ENCODE data around the gene SERPINA1. TPM values are rescaled to one million over a fixed set of nuclear protein-coding genes. Genes with fewer than 3 reads are reported as not detected.

SERPINA1 gene
- total RNA-seq, 2 experiments from 2014 or later = 4.3 to 4.7 TPM

DNA sequence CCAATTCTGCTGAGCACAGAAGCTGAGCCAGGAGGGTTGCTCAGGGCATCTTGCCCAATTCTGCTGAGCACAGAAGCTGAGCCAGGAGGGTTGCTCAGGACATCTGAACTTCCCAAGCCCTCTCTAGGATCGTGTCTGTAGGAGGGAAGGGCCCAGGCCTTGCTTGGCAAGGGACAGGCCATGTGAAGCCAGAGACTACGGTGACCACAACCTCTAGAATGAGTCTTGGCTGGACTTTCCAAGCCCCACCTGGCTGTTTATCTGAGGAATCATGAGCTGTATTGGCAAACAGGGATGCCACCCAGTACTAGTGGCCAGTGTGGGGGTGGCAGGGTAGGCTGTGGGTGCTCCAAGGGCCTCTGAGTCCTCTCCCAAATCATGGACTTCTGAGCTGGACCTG lies 57.5 kb downstream of the SERPINA1 start:
- intact Hi-C loops (cut with DNase I, micrococcal nuclease) = no loop called here
- no peak for ATAC-seq (ENCODE audit: poor library complexity)
- POLR2A ChIA-PET = no interaction called here
- TF ChIP-seq, protein P1, sequence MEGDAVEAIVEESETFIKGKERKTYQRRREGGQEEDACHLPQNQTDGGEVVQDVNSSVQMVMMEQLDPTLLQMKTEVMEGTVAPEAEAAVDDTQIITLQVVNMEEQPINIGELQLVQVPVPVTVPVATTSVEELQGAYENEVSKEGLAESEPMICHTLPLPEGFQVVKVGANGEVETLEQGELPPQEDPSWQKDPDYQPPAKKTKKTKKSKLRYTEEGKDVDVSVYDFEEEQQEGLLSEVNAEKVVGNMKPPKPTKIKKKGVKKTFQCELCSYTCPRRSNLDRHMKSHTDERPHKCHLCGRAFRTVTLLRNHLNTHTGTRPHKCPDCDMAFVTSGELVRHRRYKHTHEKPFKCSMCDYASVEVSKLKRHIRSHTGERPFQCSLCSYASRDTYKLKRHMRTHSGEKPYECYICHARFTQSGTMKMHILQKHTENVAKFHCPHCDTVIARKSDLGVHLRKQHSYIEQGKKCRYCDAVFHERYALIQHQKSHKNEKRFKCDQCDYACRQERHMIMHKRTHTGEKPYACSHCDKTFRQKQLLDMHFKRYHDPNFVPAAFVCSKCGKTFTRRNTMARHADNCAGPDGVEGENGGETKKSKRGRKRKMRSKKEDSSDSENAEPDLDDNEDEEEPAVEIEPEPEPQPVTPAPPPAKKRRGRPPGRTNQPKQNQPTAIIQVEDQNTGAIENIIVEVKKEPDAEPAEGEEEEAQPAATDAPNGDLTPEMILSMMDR (IDR thresholded peaks at IDR 0.05) = no peak
- Histone ChIP-seq H3K27me3 (ENCODE audit: control insufficient read depth in 1 of 2, insufficient read depth in 2 of 2, low read length in 2 of 2) (no peaks in the 10 kb centered on the region), H3K4me3 (ENCODE audit: low read length) (no peak overlapping the region), H3K36me3 (ENCODE audit: insufficient read depth, low read length) (no peaks in the 10 kb centered on the region), H3K4me1 (ENCODE audit: insufficient read depth, low read length) (no peaks in the 10 kb centered on the region), H3K9me3 (ENCODE audit: control insufficient read depth in 1 of 2, insufficient read depth in 1 of 2, low read length in 2 of 2) (no peaks in the 10 kb centered on the region), H3K27ac (ENCODE audit: low read depth in 1 of 2, low read length in 2 of 2) (no peak overlapping the region)
- H3K27me3 Mint-ChIP-seq = peaks cover 20% of the 10 kb centered on the region
- no peaks in the 10 kb centered on the region for H3K36me3 Mint-ChIP-seq (ENCODE audit: low read depth)
- DNase-seq = no peak
- H3K4me3 Mint-ChIP-seq = no peak overlapping the region
- H3K27ac Mint-ChIP-seq = no peak overlapping the region
- CTCF ChIA-PET = no interaction called here
- H3K9me3 Mint-ChIP-seq = peaks cover 2% of the 10 kb centered on the region
- no peaks in the 10 kb centered on the region for H3K4me1 Mint-ChIP-seq (ENCODE audit: low read depth)

DNA sequence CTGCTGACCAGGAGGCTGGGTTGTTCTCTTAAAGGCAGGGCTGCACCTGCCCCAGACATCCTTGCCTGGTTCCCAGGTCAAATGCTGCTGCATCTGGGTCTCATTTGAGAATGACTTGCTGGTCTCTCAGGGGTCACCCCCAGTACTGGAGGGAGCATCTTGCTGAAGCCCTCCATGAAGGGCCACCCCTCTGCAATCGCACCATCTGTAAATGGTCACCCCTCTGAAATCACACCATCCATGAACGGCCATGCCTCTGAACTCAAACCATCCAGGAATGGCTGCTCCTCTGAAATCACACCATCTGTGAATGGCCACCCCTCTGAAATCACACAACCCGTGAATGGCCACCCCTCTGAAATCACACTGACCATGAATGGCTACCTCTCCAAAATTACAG lies 58.0 kb downstream of the SERPINA1 start:
- no peaks in the 10 kb centered on the region for H3K4me1 ChIP-seq (ENCODE audit: insufficient read depth, low read length)
- POLR2A ChIA-PET = no interaction called here
- intact Hi-C loops (cut with DNase I, micrococcal nuclease) = no loop called here
- H3K36me3 Mint-ChIP-seq (ENCODE audit: low read depth) = no peaks in the 10 kb centered on the region
- H3K4me3 Mint-ChIP-seq = no peak overlapping the region
- H3K27me3 Mint-ChIP-seq = peaks cover 16% of the 10 kb centered on the region
- no peak for DNase-seq
- TF ChIP-seq, protein P1 (IDR thresholded peaks at IDR 0.05) = no peak
- no peaks in the 10 kb centered on the region for H3K27me3 ChIP-seq (ENCODE audit: control insufficient read depth in 1 of 2, insufficient read depth in 2 of 2, low read length in 2 of 2)
- no peak overlapping the region for H3K4me3 ChIP-seq (ENCODE audit: low read length)
- no peaks in the 10 kb centered on the region for H3K9me3 ChIP-seq (ENCODE audit: control insufficient read depth in 1 of 2, insufficient read depth in 1 of 2, low read length in 2 of 2)
- H3K36me3 ChIP-seq (ENCODE audit: insufficient read depth, low read length) = no peaks in the 10 kb centered on the region
- no peaks in the 10 kb centered on the region for H3K4me1 Mint-ChIP-seq (ENCODE audit: low read depth)
- no peak overlapping the region for H3K27ac Mint-ChIP-seq
- peaks cover 2% of the 10 kb centered on the region for H3K9me3 Mint-ChIP-seq
- CTCF ChIA-PET = no interaction called here
- no peak overlapping the region for H3K27ac ChIP-seq (ENCODE audit: low read depth in 1 of 2, low read length in 2 of 2)
- ATAC-seq (ENCODE audit: poor library complexity) = no peak

DNA sequence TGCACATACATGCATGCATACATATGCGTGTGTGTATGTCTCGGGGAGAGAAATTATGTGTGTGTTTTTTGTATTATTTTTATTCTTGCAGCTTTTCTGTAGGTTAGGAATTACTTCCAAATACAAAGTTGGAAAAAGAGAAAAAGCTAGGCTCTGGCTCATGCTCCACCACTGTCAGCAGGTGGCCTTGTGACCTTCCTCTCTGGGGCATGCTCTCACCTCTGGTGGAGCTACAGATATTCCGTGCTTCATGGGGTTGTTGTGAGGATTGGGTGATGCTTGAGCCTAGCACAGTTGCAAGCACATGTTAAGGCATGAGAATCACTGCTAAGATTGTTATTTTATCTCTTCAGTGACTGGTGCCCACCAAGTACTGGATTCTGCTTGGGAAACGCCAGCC lies 58.5 kb downstream of the SERPINA1 start:
- Mint-ChIP-seq H3K9me3 (peaks cover 2% of the 10 kb centered on the region), H3K27ac (no peak overlapping the region), H3K4me3 (no peak overlapping the region), H3K27me3 (peaks cover 13% of the 10 kb centered on the region), H3K36me3 (ENCODE audit: low read depth) (no peaks in the 10 kb centered on the region), H3K4me1 (ENCODE audit: low read depth) (no peaks in the 10 kb centered on the region)
- DNase-seq (no peak), ATAC-seq (ENCODE audit: poor library complexity) (no peak)
- Histone ChIP-seq H3K27ac (ENCODE audit: low read depth in 1 of 2, low read length in 2 of 2) (no peak overlapping the region), H3K9me3 (ENCODE audit: control insufficient read depth in 1 of 2, insufficient read depth in 1 of 2, low read length in 2 of 2) (no peaks in the 10 kb centered on the region), H3K27me3 (ENCODE audit: control insufficient read depth in 1 of 2, insufficient read depth in 2 of 2, low read length in 2 of 2) (no peaks in the 10 kb centered on the region), H3K4me1 (ENCODE audit: insufficient read depth, low read length) (no peaks in the 10 kb centered on the region), H3K36me3 (ENCODE audit: insufficient read depth, low read length) (no peaks in the 10 kb centered on the region), H3K4me3 (ENCODE audit: low read length) (no peak overlapping the region)
- TF ChIP-seq, protein P1 (IDR thresholded peaks at IDR 0.05) = no peak
- intact Hi-C loops (cut with DNase I, micrococcal nuclease) = no loop called here
- POLR2A ChIA-PET = no interaction called here
- CTCF ChIA-PET = no interaction called here

Data from CD4-positive, alpha-beta T cell (primary cell).